BJ (cell line): ENCODE results near the gene DAP. TPM values are rescaled to one million over a fixed set of nuclear protein-coding genes. Genes with fewer than 3 reads are reported as not detected.

ENCODE experiments used
- CTCF ChIA-PET: fragments of 350-600 bp; formaldehyde crosslinking; extraction: SDS; loops from one replicate; lab custom pipeline; 2021; ENCODE audit warnings: antibody characterized with exemption, inconsistent platforms; lab: Yijun Ruan, JAX
- POLR2A ChIA-PET: fragments of 300-600 bp; sonication (Branson Sonifier 250); formaldehyde crosslinking; extraction: SDS; loops from one replicate; lab custom pipeline; 2021; ENCODE audit warnings: antibody characterized with exemption; lab: Charles Lee
- DNase-seq: peaks from one replicate; pipeline ENCODE4 v3.0.0-alpha.2; 2011; ENCODE audit warnings: low read depth
- H3K27me3 ChIP-seq: 2 replicates; pipeline ENCODE4 v1.6.0; 2011; ENCODE audit warnings: low read length; ENCODE audit not compliant: control insufficient read depth, insufficient read depth
- H3K36me3 ChIP-seq: 2 replicates; pipeline ENCODE4 v1.5.1; 2011; ENCODE audit warnings: low read length; ENCODE audit not compliant: control insufficient read depth, insufficient read depth
- H3K4me3 ChIP-seq: 2 replicates; pipeline ENCODE4 v1.5.1; 2011; ENCODE audit warnings: low read depth, mild to moderate bottlenecking, control low read depth, low read length
- polyA plus RNA-seq: library from polyadenylated mRNA; depleted of rRNA; stranded (reverse); fragments of >200 nt; gene quantifications from 2 replicates; pipeline ENCODE4 v1.2.3, GENCODE V29; 2011
- TF ChIP-seq, protein P1 (sequence below): IDR thresholded peaks from 2 replicates; pipeline ENCODE4 v1.5.1; 2011; ENCODE audit warnings: low read depth, mild to moderate bottlenecking, control low read depth, inconsistent platforms, low read length, moderate library complexity; ENCODE audit not compliant: insufficient read depth

The DAP gene
- polyA plus RNA-seq, 1 experiment, result 95.6 TPM

DNA sequence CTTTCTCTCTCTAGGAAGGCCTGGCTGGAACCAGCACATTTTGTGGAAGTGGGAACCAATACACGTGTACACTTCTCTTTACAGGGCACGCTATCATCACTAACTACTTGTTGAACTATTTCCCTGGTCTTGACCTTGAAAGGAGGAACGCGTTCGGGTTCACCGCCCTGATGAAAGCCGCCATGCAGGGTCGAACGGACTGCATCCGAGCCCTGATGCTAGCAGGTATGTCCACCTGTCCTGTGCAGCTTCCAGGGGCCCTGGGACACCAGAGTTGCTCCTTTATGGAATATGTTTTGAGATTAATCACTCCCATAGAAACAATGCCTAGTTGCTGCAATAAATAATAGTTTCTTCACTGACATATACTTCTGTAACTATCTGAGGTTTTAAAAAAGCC, 123.1 kb downstream of the DAP start:
- no peak overlapping the region for H3K4me3 ChIP-seq
- CTCF ChIA-PET, result interaction anchor here (1.0 kb wide), 1 partner anchor 10 kb away, joined by 4 read pairs; no protein-coding TSS in a partner anchor
- TF ChIP-seq, protein P1, sequence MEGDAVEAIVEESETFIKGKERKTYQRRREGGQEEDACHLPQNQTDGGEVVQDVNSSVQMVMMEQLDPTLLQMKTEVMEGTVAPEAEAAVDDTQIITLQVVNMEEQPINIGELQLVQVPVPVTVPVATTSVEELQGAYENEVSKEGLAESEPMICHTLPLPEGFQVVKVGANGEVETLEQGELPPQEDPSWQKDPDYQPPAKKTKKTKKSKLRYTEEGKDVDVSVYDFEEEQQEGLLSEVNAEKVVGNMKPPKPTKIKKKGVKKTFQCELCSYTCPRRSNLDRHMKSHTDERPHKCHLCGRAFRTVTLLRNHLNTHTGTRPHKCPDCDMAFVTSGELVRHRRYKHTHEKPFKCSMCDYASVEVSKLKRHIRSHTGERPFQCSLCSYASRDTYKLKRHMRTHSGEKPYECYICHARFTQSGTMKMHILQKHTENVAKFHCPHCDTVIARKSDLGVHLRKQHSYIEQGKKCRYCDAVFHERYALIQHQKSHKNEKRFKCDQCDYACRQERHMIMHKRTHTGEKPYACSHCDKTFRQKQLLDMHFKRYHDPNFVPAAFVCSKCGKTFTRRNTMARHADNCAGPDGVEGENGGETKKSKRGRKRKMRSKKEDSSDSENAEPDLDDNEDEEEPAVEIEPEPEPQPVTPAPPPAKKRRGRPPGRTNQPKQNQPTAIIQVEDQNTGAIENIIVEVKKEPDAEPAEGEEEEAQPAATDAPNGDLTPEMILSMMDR, result no peak
- H3K27me3 ChIP-seq, result no peaks in the 10 kb centered on the region
- no peak for DNase-seq
- POLR2A ChIA-PET, result no interaction called here
- H3K36me3 ChIP-seq, result peaks cover 6% of the 10 kb centered on the region

DNA sequence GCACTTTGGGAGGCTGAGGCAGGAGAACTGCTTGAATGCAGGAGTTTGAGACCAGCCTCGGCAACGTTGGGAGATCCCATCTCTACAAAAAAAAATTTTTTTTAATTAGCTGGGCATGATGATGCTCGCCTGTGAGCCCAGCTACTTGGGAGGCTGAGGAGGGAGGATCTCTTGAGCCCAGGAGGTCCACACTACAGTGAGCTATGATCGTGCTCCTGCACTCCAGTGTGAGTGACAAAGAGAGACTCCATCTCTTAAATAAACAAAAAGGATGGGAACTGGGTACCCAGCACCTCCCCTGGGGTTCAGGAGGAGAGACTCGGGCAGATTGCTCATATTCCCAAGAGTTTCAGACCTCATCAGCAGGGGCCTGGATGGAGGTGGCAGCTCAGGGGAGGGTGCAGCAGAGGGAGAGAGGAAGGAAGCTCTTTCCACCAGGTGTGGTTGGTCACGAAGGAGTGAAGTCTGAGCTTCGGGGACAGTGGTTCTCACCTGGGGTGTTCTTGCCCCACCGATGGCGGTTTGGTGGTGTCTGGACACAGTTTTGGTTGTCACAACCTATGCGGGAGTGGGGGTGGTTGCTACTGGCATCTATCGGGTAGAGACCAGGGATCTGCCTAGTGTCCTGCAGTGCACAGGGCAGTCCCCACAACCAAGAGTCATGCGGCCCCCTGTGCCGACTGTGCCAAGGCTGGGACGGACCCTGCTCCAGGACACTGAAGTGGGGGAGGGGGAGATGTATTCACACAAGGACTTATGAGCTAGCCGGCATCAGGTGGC, 124.5 kb downstream of the DAP start:
- ChIA-PET POLR2A (interaction anchor here (0.5 kb wide), 1 partner anchor 184 kb away, joined by 4 read pairs; no protein-coding TSS in a partner anchor), CTCF (interaction anchor here (1.4 kb wide), 1 partner anchor 179 kb away, joined by 3 read pairs; no protein-coding TSS in a partner anchor)
- no peak overlapping the region for H3K4me3 ChIP-seq
- TF ChIP-seq, protein P1, result no peak
- peaks cover 6% of the 10 kb centered on the region for H3K36me3 ChIP-seq
- no peak for DNase-seq
- no peaks in the 10 kb centered on the region for H3K27me3 ChIP-seq

DNA sequence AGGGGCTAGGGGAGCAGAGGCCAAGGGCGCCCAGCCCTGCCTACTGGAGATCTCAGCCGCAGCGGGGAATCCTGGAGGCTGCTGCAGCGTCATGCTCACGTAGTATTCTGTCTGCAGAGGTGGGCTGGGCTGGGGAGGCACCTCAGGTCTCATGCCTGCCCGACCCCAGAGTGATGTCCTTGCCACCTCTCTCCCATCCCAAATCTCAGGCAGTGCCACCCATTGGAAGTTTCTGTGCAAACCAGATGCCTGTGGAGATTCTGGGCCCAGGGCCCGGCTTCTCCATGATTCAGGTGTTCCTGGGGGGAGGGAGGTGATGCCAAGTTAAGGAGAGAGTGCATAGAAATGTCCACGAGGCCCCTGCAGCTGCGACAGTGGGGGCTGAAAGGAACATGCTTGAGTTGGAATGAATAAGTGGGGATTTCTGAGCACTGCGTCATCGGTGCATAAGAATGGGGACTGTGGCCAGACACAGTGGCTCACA, 125.1 kb downstream of the DAP start:
- H3K4me3 ChIP-seq, result no peak overlapping the region
- TF ChIP-seq, protein P1, result no peak
- CTCF ChIA-PET, result interaction anchor here (1.4 kb wide), 1 partner anchor 179 kb away, joined by 3 read pairs; no protein-coding TSS in a partner anchor
- POLR2A ChIA-PET, result no interaction called here
- no peak for DNase-seq
- no peaks in the 10 kb centered on the region for H3K27me3 ChIP-seq
- peaks cover 7% of the 10 kb centered on the region for H3K36me3 ChIP-seq

DNA sequence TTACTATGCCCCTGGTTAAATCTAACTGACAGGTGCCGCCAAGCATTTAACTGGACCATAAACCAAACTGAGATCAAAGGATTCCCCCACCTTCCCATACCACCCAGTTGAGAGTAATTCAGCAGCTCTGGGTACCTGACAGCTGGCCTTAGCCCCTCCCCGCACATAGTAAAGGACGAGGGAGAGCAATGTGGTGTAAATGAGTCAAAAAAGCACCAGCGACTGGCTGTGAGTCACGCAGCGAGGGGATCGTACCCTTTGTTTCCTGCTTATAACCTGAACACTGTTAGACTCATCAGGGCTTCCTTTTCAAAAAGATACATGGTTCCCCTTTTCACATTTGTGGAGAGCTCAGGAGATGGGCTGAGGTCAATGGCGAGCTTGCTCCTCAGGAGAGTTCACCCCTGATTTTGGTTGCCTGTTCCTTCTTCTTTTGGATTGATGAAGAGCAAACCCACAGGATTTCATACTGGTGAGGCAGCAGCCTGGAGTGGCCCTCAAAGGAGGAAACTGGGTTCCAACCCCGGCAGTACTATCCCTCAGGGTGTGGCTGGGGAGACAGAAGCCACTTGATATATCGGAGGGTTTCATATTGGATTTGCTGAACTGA, 125.7 kb downstream of the DAP start:
- Histone ChIP-seq H3K27me3 (no peaks in the 10 kb centered on the region), H3K4me3 (no peak overlapping the region), H3K36me3 (peaks cover 7% of the 10 kb centered on the region)
- DNase-seq, result no peak
- POLR2A ChIA-PET, result no interaction called here
- CTCF ChIA-PET, result interaction anchor here (1.0 to 1.4 kb wide), 3 partner anchors 27 to 182 kb away, joined by 3 to 5 read pairs (median 4); no protein-coding TSS in a partner anchor
- TF ChIP-seq, protein P1, result no peak

DNA sequence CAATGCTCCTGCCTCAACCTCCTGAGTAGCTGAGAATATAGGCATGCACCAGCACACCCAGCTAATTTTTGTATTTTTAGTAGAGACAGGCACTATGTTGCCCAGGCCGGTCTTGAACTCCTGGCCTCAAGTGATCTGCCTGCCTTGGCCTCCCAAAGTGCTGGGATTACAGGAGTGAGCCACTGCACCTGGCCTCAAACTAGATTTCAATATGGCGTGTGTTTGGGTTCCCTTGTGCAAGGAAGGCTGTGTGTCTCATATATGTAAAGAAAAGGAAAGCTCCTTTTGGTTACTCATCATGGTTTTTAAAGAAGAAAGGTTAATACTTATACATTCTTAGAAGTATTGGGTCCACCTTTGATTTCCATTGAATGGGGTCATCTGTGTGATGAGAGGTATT, 126.5 kb downstream of the DAP start:
- POLR2A ChIA-PET, result no interaction called here

More for the DNA sequence above, 126.5 kb downstream of the DAP start:
- DNase-seq, result no peak
- no peaks in the 10 kb centered on the region for H3K27me3 ChIP-seq
- no peak overlapping the region for H3K4me3 ChIP-seq
- CTCF ChIA-PET, result interaction anchor here (1.0 to 1.4 kb wide), 2 partner anchors 26 to 181 kb away, joined by 4 to 5 read pairs; no protein-coding TSS in a partner anchor
- peaks cover 7% of the 10 kb centered on the region for H3K36me3 ChIP-seq
- TF ChIP-seq, protein P1, result no peak
